SH-SY5Y (cell line): ENCODE measurements around the gene COG6.

Experiments
- GATA2 ChIP-seq: IDR thresholded peaks from 2 replicates; pipeline ENCODE4 v1.6.1; 2011; ENCODE audit warnings: mild to moderate bottlenecking, low read depth, low read length
- GATA3 ChIP-seq: IDR thresholded peaks from 2 replicates; pipeline ENCODE4 v1.6.1; 2011; ENCODE audit warnings: low read depth, mild to moderate bottlenecking, low read length, moderate library complexity

GRCh38 chr13:39740761-39741160, 85.3 kb downstream of the COG6 start:
- TF ChIP-seq GATA2 (no peak), GATA3 (no peak)
